GM18498 (cell line): ENCODE measurements around the gene HAPLN2.
"Not testable (repeated sequence)": the region's sequence is repeated elsewhere in the genome, so short reads cannot be mapped to it uniquely, and the experiment has no call there.

Experiments
- ATAC-seq: cut with Tn5 transposase; IDR thresholded peaks from one replicate; pipeline ENCODE4 v1.9.1; 2021; ENCODE audit warnings: mild to moderate bottlenecking, moderate library complexity; ENCODE audit not compliant: unreplicated experiment

The HAPLN2 gene

GRCh38 chr1:156591432-156592157, 27.6 kb upstream of the HAPLN2 start, which contains the start of gene NAXE:
NAXE (plus strand) TSS chr1:156591776; CDS start chr1:156591805, 29 bp downstream.
- ATAC-seq, result peak; percentile 79

GRCh38 chr1:156592158-156592909, 26.9 kb upstream of the HAPLN2 start:
- no peak for ATAC-seq

- no peak for ATAC-seq
These were observed 26.1 kb upstream of the HAPLN2 start for GRCh38 chr1:156592910-156593660.

- ATAC-seq, result no peak
These were observed 25.6 kb upstream of the HAPLN2 start for GRCh38 chr1:156593661-156593989.

GRCh38 chr1:156594190-156594589, 25.0 kb upstream of the HAPLN2 start:
- no peak for ATAC-seq

GRCh38 chr1:156595016-156595415, 24.2 kb upstream of the HAPLN2 start:
- ATAC-seq, result no peak

GRCh38 chr1:156596426-156596825, 22.8 kb upstream of the HAPLN2 start:
- no peak for ATAC-seq

GRCh38 chr1:156598125-156598524, 21.1 kb upstream of the HAPLN2 start:
- ATAC-seq, result no peak

GRCh38 chr1:156598731-156599432, 20.3 kb upstream of the HAPLN2 start:
- ATAC-seq, result no peak

- no peak for ATAC-seq
These were observed 19.4 kb upstream of the HAPLN2 start for GRCh38 chr1:156599811-156600210.

- no peak for ATAC-seq
These were observed 18.5 kb upstream of the HAPLN2 start for GRCh38 chr1:156600733-156601121.

- peak; percentile 72 for ATAC-seq
These were observed 17.9 kb upstream of the HAPLN2 start, which contains the start of gene GPATCH4 for GRCh38 chr1:156601122-156601830. GPATCH4 (minus strand) TSS chr1:156601479.

GRCh38 chr1:156601892-156602291, 17.3 kb upstream of the HAPLN2 start:
- peak; percentile 26 for ATAC-seq

- no peak for ATAC-seq
These were observed 16.6 kb upstream of the HAPLN2 start for GRCh38 chr1:156602557-156602993.

- not testable (repeated sequence) for ATAC-seq
These were observed 11.9 kb upstream of the HAPLN2 start for GRCh38 chr1:156607344-156607743.

GRCh38 chr1:156608036-156608674, 11.1 kb upstream of the HAPLN2 start:
- peak; percentile 60 for ATAC-seq

GRCh38 chr1:156608981-156609380, 10.2 kb upstream of the HAPLN2 start:
- ATAC-seq, result no peak

GRCh38 chr1:156610072-156610471, 9.1 kb upstream of the HAPLN2 start:
- not testable (repeated sequence) for ATAC-seq

- no peak for ATAC-seq
These were observed 6.5 kb upstream of the HAPLN2 start for GRCh38 chr1:156612666-156613065.

GRCh38 chr1:156615946-156616345, 3.3 kb upstream of the HAPLN2 start:
- ATAC-seq, result no peak
